Glomerular endothelial cell (primary cell): ENCODE measurements around the gene TRIM9. TPM values are rescaled to one million over a fixed set of nuclear protein-coding genes. Genes with fewer than 3 reads are reported as not detected.

ENCODE experiments used
- DNase-seq: peaks from one replicate; pipeline ENCODE4 v3.0.0-alpha.2; 2011; ENCODE audit warnings: low read depth, low spot score; ENCODE audit errors: extremely low read depth
- total RNA-seq: library from RNA; depleted of rRNA; stranded (reverse); fragments of >200 nt; gene quantifications from 2 replicates; pipeline ENCODE4 v1.2.3, GENCODE V29; 2015

TRIM9 gene
- total RNA-seq, result 0.06 and 0.19 TPM in 2 replicates

DNA sequence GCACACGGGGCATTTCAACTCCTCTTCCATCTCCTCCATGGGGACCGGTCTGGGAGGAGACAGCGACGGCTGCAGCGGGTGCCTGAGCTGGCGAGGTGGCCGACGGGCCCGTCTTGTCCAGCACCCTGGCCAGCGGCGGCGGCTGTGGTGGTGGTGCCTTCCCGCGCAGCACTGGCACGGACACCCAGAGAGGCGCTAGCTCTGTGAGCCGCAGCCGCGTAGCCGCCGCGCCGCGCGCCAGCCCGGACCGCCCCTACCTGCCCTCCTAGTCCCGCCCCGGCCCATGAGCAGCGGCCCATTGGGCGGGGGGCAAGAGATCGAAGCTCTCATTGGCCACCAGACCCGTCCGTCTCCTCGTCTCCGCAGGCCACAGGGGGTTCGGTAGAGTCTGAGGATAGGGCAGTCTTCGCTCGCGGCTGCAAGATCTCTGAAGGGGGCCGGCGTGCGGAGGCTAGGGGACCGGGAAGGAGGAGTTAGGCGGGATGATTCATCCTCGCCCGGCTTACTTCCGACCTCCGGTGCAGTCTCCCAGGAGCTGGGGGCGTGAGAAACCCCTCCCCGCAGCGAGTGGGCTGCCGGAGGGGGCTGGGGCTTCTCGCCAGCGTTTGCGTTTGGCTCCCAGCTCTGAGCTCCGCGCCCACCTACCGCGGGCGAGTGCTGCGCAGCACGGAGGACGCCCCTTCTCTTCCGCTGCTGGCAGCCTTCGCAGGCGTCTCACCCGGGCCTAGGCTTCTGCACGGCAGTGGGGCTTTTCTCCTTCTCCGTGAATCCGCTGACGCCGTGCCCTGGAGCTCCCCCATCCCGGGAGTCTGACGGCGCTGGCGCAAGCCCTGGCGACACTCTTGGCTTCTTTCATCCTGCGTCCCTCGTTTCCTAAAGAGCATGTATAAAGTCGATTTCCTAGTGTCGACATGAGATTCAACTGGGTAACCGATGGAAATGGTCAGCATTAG, at the start of gene TRIM9:
Gene TRIM9 (minus strand): TSS at position 205 of the 953 bp plus-strand sequence. CDS start 166 bp downstream, at position 39.
- peak; percentile 9 for DNase-seq

DNA sequence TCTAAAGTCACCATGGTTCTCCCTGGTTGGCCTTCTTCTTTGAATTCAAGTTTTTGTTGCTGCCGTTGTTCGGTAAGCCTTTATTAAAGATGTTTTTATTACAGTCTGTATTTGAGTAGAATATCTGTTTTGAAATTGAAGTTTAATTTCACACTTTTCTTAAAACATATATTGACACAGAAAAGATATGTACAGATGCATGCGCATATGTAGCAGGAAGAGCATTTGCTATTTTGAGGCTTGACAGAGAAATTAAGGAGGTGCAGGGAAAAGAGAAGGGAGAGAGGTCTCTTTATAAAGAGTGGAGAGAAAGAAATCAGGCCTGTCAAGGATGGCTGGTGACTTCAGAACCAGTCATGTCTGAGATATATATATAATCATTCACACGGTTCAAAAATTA, 46.0 kb upstream of the TRIM9 start:
- DNase-seq, result no peak

DNA sequence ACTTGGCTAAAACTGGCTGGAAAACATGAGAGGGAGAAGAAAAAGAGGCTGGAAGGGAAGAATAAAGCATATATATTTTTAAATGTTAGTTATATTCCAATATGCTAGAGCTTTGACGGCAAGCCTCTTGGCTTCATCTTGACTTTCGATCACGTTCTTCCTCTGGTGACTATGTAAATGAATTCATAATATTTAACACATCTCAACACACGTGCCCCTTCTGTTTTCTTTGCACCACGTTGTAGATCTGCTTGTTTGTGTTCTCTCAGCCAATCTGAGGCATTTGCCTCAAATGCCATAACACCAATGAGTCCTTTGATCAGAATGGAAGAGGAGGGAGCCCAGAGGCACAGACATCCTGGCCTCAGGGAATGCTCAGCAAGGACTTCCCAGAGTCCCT, 45.4 kb upstream of the TRIM9 start:
- DNase-seq, result no peak

DNA sequence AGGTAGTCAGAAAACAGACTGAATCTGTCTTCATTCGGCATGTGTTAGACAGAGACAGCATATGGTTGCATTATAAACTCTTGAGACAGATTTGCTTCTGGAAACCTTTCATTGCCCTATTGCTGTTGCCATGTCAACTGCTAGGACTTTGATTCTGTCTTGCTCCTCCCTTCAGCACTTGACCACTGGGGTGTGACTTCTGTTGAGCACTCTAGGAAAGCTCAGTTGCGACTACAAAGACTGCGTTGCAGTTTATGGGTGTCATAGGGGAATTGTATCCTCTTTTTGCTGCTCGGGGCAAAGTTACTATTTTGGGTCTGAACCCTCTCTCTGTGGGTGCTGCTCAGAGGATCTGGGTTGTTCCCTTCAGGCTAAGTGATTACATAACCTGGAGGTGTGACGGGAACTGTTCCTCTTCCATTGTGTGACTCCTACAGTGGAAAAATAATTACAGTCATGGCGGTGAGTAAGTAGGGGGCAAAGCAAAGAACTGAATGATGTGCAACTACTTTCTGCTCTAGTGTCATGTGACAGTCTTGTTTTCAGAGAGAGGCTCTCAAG, 44.3 kb upstream of the TRIM9 start:
- DNase-seq, result no peak

DNA sequence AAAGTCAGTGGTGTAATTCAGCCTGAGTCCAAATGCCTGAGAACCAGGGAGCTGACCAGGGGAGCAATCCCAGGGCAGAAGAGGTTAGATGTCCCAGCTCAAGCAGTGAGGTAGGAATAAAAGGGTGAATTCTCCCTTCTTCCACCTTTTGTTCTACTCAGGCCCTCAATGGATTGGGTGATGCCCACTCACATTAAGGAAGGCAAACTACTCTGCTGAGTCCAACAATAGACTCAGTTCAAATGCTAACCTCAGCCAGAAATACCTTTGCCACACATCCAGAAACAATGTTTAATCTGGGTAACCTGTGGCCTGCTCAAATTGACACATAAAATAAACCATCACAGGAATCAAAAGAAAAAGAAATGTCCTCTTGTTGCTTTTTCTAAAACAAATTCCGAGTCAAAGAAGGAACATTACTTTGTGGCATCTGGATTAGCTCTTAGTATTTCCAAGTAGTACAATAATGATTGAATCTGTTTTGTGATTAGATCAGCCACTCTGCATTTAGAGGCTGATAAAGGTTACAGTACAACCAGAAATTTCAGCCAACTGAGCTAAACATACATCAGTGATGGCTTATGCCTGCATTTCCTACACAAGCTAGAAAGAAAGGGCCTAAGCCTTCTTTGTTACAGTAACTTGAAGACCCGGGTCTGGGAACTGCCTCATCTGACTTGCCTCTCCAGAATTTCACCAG, 43.6 kb upstream of the TRIM9 start:
- DNase-seq, result no peak

DNA sequence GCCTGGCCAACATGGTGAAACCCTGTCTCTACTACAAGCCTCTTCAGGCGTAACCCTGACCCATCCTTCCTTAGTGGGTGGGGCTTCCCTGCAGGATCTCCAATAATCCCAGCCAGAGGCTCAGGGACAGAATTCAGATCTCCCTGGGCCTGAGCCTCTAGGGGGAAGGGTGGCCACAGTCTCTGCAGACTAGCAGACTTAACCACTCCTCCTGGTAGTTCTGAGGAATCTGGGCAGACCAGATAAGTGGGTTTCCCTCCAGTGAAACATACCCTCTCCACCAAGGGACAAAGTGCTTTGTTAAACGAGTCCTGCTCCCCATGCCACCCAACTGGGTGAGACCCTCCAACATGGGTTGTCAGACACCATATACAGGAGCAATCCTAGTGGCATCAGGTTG, 36.6 kb upstream of the TRIM9 start:
- no peak for DNase-seq

DNA sequence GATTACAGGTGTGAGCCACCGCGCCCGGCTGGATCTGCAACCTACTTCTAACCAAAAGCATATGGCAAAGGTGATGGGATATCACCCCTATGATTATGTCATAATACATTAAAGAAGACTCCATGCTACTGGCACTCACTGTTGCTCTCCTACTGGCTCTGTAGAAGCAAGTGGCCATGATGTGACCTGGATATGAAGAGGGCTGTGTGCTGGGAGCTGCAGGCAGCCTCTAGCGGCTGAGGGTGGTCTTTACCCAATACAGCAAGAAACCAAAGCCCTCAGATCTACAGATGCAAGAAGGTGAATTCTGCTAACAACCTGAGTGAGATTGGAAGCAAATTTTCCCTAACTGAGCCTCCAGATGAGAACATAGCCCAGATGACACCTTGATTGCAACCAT, 34.2 kb upstream of the TRIM9 start:
- DNase-seq, result no peak

DNA sequence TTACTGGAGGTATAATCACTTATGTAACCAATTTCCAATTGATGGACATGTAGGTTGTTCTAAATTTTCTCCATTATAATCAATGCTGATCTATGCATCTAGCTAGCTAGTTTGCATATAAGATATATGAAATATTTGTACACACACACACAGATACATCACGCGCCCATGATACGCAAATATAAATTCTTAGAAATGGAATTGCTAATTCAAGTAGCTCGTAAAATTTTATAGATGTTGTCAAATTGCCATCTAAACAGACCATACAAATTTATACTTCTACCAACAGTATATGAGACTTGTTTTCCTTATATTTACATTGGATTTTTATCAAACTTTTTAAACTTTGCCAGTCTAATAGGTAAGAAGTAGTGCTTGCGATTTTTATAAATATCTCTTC, 29.1 kb upstream of the TRIM9 start:
- no peak for DNase-seq

DNA sequence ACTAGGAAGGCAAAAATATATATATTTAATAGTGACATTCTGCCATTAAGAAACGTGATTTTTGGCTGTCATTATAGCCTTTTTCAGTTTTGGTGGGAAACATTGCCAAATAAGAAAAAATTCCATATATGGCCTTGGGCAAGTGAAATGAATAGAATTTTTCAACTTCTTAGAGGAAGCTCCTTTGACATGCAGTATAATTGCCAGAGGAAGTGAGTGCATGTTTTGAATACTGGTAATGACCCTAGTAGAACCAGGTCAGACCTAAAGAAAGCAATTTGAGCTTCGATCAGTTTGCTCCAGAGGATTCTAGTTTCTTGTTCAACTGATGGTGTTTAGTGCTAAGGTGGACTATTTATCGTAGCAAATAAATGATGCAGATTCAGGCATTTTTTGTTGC, 26.2 kb upstream of the TRIM9 start:
- DNase-seq, result no peak

DNA sequence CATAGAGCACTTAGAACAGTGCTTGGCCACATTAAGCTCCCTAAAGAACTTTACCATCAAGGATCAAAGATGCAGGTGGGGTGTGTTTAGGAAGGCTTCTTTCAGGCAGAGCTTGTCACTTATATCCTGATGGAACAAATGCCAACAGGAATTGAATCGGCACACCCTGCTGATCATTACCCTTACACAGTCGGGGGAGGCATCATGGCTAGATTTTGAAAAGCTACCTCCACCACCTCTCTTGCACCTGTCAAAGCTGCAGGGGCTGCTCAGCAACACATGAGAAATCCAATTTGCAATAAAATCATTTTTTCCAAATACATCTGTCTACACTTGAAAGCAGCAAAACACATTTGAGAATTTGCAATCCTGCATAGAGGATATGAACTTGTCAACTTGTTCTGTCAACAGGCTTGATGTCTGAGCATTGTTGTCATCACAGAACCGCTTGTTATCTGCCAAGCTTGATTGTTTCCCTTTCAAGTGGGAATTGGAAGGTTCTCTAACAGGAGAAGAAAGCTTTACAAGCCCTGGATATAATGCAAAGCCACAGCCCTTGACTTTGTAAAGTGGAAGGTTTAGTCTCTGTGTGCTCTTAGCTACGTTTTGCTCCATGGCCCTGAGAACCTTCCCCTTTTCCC, 24.6 kb upstream of the TRIM9 start:
- no peak for DNase-seq

DNA sequence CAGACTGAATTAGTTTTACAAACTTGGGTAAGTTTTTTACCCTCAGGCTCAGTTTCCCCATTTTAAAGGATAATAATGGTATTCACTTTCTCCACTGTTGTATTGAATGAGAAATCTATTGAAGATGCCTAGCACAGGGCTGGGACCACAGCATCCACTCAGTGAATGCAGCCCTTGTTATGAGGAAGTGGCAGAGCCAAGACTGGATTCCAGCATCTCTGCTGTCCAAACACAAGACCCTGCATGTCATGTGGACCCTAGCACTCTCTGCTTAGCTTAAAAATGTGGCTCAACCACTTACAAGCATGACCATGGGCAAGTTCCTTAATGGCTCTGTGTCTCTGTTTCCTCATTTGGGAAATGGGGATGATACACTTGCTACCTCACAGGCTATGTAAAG, 24.1 kb upstream of the TRIM9 start:
- DNase-seq, result no peak

DNA sequence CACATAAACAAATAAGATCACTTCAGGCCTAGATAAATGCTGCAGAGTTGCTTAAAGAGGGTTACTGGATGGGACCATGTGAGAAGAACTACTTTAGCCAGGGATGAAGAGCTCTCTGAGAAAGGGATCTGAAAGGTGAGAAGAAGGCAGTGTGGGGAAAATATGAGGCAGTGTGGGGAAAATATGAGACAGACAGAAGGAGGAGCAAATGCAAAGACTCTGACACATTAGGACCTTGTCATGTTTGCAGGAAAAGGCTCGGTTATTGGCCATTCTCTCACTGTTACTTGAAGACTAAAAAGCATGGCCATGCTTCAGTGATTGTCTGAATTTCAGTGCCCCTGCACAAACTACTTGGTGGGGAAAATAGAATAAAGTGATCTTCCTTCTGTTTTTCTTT, 22.7 kb upstream of the TRIM9 start:
- no peak for DNase-seq

DNA sequence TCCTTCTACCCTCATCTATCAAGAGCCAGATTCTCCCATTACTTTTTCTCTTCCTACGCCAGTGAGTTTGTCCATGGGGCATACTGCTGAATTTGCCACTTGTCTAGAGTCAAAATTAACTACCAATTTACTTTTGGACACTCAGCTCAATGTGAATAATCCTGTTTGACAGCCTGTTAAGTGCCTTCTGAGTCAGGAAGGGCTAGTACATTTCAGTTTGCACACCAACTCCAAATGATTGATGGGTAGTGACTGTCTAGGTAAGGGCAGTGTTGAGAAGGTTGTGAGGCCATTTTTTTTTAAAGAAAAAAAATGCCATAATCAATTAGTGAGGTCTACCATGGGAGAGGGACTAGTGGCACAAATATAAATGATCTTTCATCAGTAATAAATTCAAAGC, 21.8 kb upstream of the TRIM9 start:
- DNase-seq, result no peak

DNA sequence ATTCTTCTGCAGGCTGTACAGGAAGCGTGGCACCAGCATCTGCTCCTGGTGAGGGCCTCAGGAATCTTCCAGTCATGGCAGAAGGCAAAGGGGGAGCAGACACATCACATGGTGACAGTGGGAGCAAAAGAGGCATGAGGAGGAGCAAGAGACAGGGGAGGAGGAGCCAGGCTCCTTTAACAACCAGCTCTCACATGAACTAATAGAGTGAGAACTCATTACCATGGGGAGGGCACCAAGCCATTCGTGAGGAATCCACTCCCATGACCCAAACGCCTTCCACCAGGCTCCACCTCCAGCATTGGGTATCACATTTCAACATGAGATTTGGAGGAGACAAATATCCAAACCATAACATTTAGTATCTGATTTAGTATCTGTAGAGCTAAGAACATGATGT, 14.7 kb upstream of the TRIM9 start:
- DNase-seq, result no peak

DNA sequence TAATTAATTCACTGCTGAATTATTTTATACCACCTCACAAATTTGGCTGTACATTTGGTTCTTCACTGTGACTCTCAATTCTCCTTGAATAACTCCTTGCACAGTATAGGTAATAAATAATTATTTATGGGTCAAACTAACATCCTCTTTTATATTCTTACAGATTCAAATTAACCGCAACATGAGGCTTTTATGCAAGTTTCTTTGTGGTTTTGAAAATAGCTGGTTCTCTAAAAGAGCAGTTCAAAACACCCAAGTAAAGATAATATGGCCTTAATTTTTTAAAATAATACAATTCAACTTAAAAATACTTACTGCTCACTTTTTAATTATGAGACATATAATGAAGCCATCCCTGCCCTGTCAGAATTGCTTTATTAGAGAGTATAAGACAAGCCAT, 12.9 kb upstream of the TRIM9 start:
- no peak for DNase-seq

DNA sequence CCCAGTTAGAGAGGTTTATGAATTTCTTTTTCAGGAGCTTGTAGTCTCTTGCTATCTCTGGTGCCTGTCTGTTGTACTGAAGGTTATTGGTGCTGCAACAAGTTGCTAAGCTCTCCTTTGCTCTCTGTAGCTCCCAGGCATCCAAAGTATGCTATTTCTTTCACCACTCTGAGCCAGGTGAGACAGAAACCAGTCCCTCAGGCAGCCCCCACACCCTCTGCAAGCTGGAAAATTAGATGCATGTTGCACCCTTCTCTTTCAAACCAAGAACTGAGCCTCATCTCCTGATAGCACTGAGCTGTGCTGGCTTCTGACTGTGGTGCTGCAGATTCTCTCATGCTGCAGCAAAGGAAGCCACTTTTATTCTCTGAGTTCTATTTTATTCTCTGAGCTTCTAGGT, 9.6 kb upstream of the TRIM9 start:
- no peak for DNase-seq

DNA sequence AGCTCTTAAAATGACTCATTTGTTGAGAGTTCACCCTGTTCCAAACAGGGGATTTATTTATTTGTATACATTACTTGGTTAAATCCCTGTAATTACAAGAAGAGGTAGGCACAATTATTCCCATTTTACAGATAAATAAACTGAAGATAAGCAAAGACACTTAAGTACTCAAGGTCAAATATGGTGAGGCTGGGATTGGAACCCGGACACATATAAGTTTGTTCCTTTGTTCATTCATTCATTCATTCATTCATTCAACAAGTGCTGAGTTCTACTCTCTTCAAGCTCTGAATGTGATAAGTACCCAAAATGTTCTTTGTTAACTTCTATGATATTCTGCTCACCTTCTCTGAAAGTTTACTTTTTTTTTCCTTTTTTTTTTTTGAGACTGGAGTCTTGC, 2.4 kb upstream of the TRIM9 start:
- DNase-seq, result no peak

DNA sequence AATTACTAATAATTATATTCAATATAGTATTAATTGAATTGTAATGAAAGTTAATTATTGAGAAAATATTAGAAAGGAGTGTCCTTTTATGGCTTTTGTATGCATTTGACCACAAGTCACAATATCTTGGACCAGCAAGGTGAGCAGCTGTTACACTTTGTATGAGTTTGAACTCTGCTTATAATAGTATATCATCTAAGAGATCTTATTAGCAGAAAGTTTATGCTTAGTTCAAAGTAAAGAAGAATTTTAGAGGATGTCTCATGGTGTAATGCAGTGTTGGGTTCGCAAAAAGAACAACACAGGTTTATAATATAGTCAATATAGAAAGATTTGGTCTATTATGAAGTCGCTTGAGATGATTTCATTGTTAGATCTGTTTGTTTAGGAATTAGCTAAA, 2.0 kb upstream of the TRIM9 start:
- no peak for DNase-seq

DNA sequence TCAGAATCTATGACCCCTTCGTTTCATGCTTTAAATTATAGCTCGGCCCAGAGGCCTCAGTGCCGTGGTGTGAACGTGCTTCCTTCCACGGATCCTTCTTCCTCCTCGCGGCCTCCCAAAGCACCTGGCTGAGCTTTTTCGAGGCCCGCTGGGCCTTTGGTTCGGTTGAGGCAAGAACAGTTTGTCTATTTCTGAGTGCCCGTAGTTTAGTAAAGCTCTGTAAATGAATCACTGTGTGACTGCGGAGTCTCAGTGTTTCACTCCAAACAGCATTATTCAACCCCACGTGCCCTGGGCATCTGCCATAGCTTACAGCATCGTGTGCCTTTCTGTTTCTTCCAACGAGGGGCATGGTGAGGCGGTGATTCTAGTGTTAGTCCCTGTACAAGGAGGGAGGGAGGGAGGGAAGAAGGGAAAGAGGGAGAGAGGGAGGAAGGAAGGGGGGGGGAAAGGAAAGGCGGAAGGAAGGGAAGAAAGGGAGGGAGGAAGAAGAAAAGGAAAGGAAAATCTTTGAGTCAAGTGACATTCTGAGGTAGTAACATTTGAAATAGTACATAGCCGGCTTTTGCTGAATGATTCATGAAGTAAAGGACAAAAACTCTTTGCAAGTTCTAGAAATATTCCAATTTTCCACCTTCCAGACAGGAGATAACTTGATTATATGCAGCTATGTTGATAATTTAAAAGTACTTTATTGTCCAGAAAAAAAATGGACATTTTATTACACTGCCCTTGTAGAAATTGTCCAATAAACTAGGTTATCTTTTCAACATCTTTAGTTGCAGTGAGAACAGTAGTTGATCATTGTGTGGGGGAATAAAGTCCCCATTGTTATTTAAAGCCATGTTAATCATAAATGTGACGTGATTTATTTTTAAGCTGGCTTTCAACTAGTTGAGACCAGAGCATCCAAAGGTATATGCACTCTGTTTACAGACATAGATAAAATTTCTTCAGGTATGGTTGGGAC, 1.2 kb upstream of the TRIM9 start:
- no peak for DNase-seq

DNA sequence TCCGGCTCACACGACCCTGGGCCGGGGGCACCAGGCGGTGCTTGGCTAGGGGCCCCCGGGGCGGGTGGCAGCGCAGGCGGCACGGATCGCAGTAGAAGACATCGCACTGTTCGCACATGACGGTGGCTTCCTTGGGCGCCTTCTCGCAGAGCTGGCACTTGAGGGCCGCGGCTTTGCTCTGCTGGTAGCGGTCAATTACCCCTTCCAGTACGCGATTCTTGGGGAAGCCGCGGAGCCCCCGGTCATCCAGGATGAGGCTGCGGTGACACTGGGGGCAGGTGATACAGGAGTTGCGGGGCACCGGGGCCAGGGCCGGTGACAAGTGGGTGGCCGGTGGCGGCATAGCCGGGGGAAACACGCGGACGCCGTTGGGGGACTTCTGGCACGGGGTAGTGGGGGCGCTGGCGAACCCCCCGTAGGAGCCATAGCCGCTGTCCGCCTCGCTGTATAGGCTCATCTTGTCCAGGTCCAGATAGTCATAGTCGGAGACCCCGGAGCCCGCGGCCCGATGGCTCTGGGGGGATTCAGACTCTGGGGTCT, 553 bp downstream of the TRIM9 start:
- DNase-seq, result no peak
